Ramos (cell line): ENCODE results near the gene USP6.
"Not testable (repeated sequence)": the region's sequence is repeated elsewhere in the genome, so short reads cannot be mapped to it uniquely, and the experiment has no call there.

Experiments
- in situ Hi-C: fragments of 300-500 bp; cut with MboI; formaldehyde crosslinking; loops from one replicate; pipeline ENCODE4 v1.14.3; 2022; ENCODE audit warnings: low sequenced_read_pairs; ENCODE audit not compliant: unreplicated experiment

USP6 gene

DNA sequence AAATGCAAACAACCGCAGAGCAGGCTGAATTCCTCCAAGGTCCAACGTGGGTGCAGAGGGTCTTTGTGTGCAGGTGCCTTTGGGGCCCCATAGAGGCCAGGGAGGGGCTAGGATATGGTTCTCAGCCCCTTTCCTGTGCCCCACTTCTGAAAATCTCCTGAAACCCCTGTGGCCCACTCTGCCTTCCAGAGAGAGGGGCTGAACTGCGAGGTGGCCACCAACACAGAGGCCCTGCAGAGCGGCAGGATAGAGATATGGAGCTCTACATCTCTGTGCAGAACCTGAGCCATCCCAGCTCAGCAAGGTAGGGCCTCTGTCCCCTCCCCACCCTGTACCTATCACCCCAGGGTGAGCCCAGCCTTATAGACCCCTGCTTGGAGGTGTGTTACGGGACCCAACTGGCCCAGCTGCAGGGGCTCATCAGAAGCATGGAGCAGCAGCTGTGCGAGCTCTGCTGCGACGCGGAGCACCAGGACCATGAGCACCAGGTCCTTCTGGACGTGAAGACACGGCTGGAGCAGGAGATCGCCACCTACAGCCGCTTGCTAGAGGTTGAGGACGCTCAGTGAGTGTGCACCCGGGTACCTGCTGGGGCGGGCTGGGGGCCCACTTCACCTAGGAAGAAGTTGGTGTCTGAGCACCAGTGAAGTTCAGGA, 5.5 kb downstream of the USP6 start:
- in situ Hi-C loops: no loop called here

DNA sequence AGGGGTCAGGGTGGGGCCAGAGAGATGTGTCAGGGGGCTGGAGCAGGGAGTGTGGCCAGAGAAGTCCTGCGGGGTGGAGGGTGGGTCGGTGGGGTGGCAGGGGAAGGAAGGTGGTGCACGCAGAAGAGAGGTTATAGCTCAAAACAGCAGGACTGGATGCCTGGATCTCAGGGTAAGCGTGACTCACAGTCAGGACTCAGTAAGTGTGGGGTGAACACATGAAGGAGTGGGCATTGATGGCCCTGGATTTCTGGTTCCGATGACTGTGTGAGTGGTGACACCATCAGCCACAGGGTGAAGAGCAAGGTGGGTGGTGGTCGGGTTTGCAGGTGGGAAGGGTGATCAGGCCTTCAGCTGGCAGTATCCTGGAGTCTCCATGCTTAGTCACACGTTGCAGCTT, 6.2 kb downstream of the USP6 start:
- in situ Hi-C loops: not testable (repeated sequence)

DNA sequence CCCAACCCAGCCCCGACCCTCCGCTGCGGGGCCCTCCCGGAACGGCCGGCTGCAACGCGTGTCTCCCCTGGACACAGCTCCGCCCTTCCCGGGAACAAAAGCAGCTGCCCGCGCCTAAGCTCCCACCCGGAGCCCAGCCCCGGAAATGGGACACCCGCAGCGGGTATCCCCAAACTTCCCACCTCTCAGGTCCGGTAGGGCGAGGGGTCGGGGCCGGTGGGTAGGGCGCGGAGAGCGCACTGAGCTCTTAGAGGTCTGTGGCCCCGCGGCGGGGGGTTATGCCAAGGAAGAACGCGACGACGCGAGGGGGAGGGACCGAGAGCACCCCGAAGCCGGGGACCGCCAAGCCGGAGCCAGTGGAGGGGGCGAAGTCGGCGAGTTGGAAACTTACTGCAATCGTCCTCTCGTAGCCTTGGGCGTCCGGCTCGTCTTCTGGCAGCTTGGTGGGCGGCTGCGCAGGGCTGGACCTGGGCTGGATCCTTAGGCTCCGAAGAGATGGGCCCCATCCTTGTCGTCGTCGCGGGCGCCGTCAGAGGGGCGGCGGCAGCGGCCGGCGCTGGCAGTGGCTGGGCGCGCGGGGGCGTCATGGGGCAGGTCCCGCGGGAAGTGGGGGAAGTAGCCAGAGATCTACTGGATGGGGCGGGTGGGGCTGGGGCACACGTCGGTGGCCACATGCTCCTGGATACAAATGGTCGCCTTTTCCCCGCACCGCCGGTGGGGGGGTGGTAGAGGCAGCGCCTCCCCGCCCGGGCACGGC, 6.9 kb downstream of the USP6 start:
- in situ Hi-C loops: no loop called here

DNA sequence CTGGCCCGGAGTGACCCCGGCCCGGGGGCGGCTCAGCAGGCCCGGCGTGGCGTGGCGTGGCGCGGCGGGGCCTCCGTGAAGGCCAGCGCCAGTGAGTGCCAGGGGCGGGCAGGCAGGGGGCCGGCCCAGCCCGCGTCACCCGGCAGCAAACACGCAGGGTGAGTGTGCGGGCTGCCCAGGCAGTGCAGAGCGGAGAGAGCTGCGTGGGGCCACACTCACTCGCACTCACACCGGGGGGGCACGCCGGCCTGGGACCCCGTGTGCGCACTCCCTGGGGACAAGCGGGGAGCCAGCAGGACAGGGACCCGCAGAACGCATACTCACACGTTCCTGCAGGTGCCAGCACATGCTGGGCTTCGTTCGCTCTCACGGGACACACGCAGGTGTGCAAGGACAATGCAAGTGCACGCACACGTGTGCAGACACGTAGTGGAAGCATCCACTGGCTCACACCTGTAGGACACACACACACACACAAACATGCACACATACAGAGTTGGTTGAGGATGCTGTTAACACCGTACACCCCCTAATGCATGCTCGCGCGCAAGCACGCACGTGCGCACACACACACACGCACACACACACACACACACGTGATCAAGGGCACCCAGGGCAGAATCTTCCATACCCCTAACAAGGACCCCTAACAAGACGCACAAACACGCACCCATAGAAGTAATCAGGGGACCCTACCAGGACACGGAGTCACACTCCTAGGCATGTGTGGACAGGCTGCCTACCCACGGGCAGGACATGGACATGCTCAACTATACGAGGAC, 7.7 kb downstream of the USP6 start:
- in situ Hi-C loops: no loop called here

DNA sequence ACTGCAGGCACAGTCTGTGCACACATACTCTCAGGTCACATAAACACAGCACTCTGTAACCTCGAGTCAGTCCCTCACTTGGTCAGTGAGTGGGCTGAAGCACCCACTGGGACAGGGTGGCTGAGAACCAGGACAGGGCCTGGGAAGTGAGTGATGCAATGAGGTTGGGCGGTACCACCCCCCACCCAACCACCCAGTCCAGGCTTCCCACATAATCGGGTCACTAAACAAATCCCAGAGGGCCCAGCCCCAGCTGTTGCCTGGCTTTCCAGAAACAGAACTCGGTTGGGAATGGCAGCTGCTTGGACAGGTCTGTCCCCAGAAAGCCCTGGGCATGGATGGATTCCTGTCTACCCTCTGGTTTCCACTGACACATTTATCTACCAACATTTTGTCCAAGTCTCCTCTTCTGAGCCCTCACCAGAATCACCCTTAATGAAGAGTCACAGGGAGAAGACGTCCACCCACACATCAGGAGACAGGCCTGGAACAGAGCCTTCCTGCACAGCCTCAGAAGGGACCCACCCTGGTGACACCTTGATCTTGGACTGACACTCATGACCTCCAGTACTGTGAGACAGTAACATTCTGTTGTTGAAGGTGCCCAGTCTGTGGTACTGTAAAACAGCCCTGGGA, 8.4 kb downstream of the USP6 start:
- in situ Hi-C loops: not testable (repeated sequence)

DNA sequence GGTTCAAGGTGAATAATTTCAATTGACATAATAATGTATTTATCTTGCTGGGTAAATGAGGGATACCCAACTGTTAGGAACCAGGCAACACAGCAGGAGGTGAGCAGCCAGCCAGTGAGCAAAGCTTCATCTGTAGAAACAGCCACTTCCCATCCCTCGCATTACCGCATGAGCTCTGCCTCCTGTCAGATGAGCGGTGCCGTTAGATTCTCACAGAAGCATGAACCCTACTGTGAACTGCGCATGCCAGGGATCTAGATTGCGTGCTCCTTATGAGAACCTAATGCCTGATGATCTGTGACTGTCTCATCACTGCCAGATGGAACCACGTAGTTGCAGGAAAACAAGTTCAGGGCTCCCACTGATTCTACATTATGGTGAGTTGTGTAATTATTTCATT, 9.1 kb downstream of the USP6 start:
- in situ Hi-C loops: not testable (repeated sequence)

DNA sequence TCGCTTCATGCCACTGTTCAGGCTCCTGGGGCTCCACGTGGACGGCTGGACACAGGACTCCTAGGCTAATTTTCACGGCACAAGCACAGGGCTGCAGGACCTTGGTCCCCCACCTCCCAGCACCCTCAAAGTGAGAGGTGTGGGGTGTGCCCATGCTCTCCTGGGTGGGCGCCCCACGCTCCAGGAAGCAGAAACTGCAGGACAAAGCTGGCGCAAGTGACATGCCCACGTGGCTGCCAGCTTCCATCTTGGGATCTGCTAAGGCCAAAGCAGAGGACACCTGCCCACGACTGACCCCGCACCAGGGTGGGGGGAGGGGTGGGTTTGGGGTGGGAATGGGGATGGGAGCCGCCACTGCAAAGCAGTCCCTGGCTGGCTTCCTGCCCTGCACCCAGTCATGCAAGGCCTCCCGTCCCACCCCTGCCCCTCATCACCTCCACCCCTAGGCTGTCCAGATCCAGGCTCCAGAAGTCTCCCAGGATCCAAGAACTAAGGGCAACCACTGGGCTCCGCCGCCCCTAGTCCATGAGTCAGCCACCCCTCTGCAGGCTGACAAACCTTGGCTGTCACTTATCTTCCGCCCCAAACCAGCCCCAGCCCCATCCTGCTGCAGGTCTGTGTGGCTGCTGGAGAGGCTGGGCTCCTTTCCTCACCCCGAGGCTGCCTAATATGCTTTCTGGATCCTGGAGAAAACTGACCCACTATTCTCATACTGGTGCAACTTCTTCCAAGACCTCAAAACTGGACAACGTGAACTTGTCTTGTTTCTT, 11.1 kb downstream of the USP6 start:
- in situ Hi-C loops: no loop called here

DNA sequence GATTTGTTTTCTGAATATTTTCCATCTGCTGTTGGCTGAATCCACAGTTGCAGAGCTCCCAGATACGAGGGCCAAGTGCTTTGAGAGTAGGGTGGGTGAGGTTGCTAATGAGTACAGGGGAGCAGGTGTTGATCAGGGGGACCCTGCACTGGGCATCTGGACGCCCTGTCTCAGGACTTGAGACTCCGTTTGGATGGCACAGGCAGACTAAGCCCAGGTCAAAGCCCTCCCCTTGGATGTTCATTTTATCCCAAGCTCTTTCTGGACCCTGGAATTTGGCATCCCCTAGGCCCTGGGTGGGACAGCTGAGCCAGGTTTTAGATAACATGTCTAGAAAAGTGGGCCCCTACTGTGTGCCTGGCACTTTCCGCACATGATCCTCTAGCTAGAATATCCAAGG, 12.1 kb downstream of the USP6 start:
- in situ Hi-C loops: no loop called here

DNA sequence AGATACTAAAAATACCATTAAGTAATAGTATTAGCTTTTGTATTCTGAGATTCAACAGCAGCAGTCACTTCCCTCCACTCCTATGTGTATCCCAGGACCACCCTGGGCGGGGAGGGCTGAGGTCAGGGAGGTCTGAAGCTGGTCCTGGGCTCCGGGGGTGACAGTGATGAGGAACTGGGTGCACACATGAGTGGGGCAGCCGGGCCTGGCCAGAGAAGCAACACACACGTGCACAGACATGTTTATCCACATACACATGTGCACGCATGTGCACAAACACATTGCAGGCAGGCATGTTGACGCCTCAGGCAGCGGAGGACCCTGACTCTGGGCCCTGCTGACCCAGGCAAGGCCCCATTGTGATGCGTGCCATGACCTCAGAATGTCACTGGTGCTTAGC, 12.6 kb downstream of the USP6 start:
- in situ Hi-C loops: not testable (repeated sequence)

DNA sequence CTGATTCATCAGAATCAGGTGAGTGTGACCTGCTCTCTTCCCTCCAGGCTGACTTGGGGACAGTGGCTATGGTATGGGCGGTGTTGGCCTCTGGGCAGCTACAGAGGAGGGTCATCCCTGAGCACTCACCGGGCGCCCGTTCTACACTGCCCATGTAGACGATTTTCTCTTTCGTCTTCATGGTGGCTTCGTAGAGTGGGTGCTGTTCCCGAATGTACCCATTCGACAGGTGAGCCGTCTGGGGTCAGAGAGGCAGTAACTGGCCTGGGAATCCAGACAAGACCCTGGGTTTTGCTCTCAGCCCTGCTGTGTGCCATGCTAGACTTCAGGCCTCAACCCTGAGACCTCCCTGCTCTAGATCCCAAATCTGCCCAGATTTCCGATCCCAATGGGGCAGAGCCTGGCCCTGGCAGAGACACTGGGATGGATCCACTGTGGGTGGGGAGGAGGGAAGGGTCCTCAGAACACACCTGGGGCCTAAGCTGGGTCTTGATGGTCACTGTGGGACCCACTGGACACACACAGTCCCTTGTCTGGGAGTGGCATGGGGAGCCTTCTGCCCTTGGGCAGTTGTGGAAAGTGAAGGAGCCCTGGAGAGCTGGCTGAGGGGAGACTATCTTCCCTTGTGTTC, 13.2 kb downstream of the USP6 start:
- in situ Hi-C loops: no loop called here

DNA sequence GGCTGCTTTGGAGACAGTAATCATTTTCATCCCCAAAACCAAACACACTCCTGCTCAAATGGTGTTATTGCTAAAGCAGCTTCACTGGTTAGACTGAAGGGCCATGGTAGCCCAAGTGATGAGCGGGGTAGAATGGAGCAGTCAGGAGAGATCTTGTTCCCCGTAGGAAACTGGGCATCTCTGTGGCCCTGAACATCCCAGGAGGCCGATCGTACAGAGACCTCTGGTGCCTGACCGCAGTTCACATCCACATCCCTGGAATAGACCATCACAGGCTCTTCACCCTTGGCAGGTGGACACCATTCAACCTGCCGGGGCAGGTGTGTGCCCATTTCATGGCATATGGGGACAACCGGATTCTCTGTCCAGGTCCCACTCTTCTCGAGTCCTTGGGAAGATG, 13.9 kb downstream of the USP6 start:
- in situ Hi-C loops: not testable (repeated sequence)

DNA sequence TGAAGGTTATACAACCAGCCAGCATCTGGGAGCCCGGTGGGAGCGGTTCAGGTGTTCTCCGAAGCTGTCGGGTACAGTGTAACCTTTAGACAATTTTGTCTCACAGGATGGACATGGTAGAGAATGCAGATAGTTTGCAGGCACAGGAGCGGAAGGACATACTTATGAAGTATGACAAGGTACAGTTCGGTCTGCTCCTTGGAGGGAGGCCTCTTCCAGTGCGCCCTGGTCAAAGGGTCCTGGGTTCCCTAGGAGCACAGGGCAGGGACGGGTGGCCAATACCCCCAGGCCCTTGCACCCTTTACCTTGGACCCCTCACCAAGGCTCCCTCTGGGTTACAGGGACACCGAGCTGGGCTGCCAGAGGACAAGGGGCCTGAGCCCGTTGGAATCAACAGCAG, 14.4 kb downstream of the USP6 start:
- in situ Hi-C loops: not testable (repeated sequence)

DNA sequence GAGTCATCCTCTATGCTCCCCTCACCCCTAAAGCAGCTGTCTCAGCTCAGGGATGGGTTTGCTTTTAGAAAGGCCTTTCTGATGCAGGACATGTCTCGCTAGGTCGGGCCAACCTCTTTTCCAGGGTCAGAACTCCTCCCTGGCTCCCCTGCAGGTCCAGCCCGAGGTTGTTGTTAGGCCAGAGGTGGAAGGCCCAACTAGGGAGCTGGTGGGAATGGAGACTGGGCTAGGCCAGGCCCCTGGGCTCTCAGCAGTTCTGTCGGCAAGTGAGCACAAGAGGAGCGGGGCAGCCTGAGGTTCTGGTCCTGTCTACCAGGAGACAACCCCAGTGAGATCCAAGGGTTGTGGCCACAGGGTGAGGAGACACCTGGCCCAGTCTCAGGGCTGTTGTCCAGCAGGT, 14.9 kb downstream of the USP6 start:
- in situ Hi-C loops: not testable (repeated sequence)

DNA sequence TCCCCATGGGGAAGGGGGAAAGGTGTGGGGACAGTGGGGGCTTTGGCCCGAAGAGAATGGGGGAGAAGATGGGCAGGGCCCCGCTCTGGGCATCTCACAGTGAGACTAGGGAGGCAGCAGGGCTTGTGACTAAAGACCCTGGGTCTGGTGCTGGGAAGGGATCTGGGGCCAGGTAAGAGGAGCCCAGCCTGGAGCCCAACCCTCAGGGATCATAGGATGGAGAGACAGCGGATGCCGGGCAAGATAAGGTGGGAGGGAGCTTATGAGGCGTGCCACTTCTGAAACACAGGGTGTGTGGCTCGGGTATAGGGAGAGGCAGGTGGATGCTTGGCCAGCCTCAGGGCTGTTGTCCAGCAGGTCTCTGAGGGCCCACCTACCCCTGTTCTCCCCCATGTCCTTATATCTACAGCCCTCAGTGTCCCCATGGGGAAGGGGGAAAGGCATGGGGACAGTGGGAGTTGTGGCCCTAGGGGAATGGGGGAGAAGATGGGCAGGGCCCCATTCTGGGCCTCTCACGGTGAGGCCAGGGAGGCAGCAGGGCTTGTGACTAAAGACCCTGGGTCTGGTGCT, 15.4 kb downstream of the USP6 start:
- in situ Hi-C loops: no loop called here

DNA sequence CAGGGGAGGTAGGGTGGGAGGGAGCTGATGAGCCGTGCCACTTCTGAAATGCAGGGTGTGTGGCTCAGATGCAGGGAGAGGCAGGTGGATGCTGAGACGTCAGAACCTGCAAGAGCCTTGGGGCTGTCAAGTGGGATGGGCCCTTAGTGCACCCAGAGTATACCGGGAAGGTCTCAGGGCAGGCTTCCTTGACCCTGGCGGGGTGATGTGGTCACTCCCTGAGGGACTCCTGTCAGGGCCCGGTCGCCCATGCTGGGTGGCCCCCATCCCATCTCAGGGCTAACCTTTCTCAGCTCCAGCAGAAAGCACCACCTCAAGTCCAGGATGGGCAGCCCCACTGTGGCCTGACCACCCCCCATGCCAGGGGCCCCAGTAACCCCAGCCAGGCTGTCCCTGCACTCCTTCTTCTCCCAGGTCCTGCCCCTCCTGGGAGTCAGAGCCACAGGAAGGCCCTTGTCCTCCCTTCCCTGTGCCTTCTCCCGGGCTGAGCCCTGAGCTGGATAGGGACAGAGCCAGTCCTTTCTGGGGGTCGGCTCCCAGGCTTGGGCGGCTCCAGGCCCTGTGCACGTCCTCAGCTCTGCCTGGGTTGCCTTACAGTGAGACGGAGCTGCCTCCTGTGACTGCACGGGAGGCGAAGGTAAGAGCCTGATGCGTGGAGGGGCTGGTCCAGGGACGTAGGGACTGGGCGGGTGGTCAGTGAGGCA, 16.1 kb downstream of the USP6 start:
- in situ Hi-C loops: not testable (repeated sequence)

DNA sequence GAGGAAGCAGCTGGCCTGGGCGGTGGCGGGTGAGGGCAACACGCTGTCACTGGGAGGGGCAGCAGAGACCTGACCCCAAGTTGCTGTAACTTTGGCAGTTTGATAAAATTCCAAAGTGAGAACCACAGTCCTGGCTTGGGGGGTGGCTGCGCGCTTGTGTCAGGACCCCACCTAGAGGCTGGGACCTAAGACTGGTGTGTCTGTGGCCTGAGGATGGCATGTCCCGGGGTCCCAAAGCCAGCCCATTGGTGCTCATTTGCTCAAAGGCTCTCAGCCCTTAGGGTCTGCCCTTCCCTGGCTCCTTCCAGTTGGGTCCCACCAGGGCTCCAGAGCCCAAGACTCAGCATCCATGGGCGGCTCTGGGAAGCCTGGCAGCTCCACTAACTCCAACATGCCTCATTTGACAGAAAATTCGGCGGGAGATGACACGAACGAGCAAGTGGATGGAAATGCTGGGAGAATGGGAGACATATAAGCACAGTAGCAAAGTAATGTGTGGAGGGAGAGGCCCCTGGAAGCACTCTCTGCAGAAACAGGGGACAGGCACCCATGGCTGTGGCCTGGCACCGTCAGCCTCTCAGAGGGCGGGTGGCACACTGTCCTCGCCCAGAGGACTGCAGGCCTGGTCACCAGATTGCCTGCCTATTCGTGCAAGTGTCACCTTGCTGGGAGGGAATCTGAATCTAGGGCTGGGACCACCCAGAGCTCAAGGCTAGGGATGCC, 16.8 kb downstream of the USP6 start:
- in situ Hi-C loops: not testable (repeated sequence)

DNA sequence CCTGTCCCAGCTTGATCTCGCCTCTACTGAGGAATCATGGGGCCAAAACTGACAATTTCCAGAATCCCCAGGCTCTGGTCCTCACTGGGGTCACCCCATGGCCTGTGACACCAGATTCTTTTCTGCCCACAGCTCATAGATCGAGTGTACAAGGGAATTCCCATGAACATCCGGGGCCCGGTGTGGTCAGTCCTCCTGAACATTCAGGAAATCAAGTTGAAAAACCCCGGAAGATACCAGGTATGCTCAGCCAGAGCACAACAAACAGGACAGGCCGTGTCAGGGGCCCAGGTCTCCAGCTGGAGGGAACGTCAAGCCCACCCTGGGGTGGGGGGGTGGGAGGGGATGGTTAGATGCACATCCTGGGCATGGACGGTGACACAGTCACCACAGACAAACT, 17.5 kb downstream of the USP6 start:
- in situ Hi-C loops: no loop called here

DNA sequence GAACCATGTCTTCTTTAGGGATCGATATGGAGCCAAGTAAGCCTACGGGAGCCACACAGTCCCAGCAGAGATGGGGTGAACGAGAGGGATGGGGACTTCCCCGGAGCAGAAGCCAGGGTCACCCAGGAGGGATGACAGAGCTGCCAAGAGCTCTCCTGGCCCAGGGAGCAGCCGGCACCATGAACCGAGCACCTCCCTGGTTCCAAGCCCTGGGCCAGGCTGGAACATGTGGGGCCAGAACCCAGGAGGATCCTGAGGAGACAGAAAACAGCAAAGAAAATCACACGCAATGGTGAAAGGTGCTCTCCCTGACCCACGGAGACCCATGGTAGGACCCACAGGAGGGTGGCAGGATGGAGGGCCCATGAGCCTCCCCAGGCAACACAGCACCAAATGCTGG, 18.1 kb downstream of the USP6 start:
- in situ Hi-C loops: not testable (repeated sequence)
